GM12878 (cell line): Measurements from ENCODE around the gene KTN1. TPM values are rescaled to one million over a fixed set of nuclear protein-coding genes. Genes with fewer than 3 reads are reported as not detected.

ENCODE experiments used
- ATAC-seq: fragments of 200-7000 bp; cut with Tn5 transposase; 3 replicates; pipeline ENCODE4 v1.9.1; 2020; ENCODE audit warnings: mild to moderate bottlenecking, moderate library complexity
- BruUV-seq: library from RNA; stranded (reverse); fragments of 400-500 nt; replicated peaks from 2 replicates; lab custom pipeline; 2021; lab: Mats Ljungman, UMichigan
- CTCF ChIA-PET: fragments of 300-600 bp; sonication (Branson Sonifier 250); formaldehyde crosslinking; extraction: SDS; loops from one replicate; lab custom pipeline; 2021; ENCODE audit warnings: inconsistent platforms; lab: Yijun Ruan, JAX
- POLR2A ChIA-PET: fragments of 350-600 bp; formaldehyde crosslinking; extraction: SDS; loops from one replicate; lab custom pipeline; 2021; ENCODE audit warnings: inconsistent platforms; lab: Charles Lee
- RAD21 ChIA-PET: fragments of 300-600 bp; sonication (Branson Sonifier 250); formaldehyde crosslinking; loops from one replicate; lab custom pipeline; 2023; ENCODE audit warnings: antibody characterized with exemption; ENCODE audit not compliant: unreplicated experiment; lab: Charles Lee
- SMC1A ChIA-PET: fragments of 300-600 bp; sonication (Branson Sonifier 250); formaldehyde crosslinking; loops from one replicate; lab custom pipeline; 2023; ENCODE audit not compliant: unreplicated experiment, uncharacterized antibody; lab: Charles Lee
- DNase-seq: peaks from one replicate; pipeline ENCODE4 v3.0.0-alpha.2; 2011; ENCODE audit warnings: low read depth, low spot score
- FAIRE-seq: peaks from 3 replicates; lab custom pipeline; 2011; peaks lifted over from hg19 to GRCh38; lab: Jason Lieb, UNC
- H2AFZ ChIP-seq: 2 replicates; pipeline ENCODE4 v1.6.0; 2011; ENCODE audit warnings: low read depth, low read length, control low read depth; ENCODE audit not compliant: control insufficient read depth
- H3K27ac ChIP-seq: 2 replicates; pipeline ENCODE4 v1.5.1; 2011; ENCODE audit warnings: control low read depth; ENCODE audit not compliant: control insufficient read depth, insufficient read depth
- H3K27me3 ChIP-seq, 2 experiments: replicated peaks in 1 of 2; 2 replicates each; pipeline versions ENCODE4 v1.6.0 to v1.6.1; 2011; ENCODE audit warnings: low read length in 1 of 2; ENCODE audit not compliant: control insufficient read depth in 2 of 2, insufficient read depth in 2 of 2
- H3K36me3 ChIP-seq, 2 experiments: 2 replicates each; pipeline ENCODE4 v1.5.1; 2011; ENCODE audit warnings: low read length in 1 of 2; ENCODE audit not compliant: control insufficient read depth in 2 of 2, insufficient read depth in 2 of 2
- H3K4me1 ChIP-seq: 2 replicates; pipeline ENCODE4 v1.6.1; 2011; ENCODE audit warnings: mild to moderate bottlenecking, low read length, moderate library complexity, mixed read lengths; ENCODE audit not compliant: control insufficient read depth, insufficient read depth
- H3K4me2 ChIP-seq: 2 replicates; pipeline ENCODE4 v1.6.0; 2011; ENCODE audit warnings: control low read depth; ENCODE audit not compliant: control insufficient read depth, insufficient read depth
- H3K4me3 ChIP-seq: fragments of 200-600 bp; sonication (generic); 2 replicates; pipeline ENCODE4 v1.5.1; 2016
- H3K79me2 ChIP-seq: 2 replicates; pipeline ENCODE4 v1.6.0; 2011; ENCODE audit warnings: low read length; ENCODE audit not compliant: control insufficient read depth, insufficient read depth
- H3K9ac ChIP-seq: 2 replicates; pipeline ENCODE4 v1.8.0; 2011; ENCODE audit warnings: low read length, control low read depth, mixed read lengths; ENCODE audit not compliant: control insufficient read depth, insufficient read depth
- H3K9me3 ChIP-seq: replicated peaks from 3 replicates; pipeline ENCODE4 v1.5.1; 2011; ENCODE audit warnings: mild to moderate bottlenecking, low read length; ENCODE audit not compliant: control insufficient read depth, insufficient read depth
- H4K20me1 ChIP-seq: 2 replicates; pipeline ENCODE4 v1.6.0; 2011; ENCODE audit not compliant: control insufficient read depth, insufficient read depth
- BCL11A ChIP-seq: IDR thresholded peaks from 2 replicates; pipeline ENCODE4 v1.6.1; 2011; ENCODE audit warnings: low read depth, low read length
- BMI1 ChIP-seq: fragments of 450-650 bp; IDR thresholded peaks from 2 replicates; pipeline ENCODE4 v1.6.1; 2016; ENCODE audit warnings: mild to moderate bottlenecking, moderate library complexity, borderline replicate concordance
- CHD1 ChIP-seq: IDR thresholded peaks from 2 replicates; pipeline ENCODE4 v1.6.1; 2012; ENCODE audit warnings: low read depth, low read length, improper control_type of control experiment
- EZH2 ChIP-seq: IDR thresholded peaks from 2 replicates; pipeline ENCODE4 v1.6.1; 2012; ENCODE audit warnings: low read depth, mild to moderate bottlenecking, control low read depth, inconsistent platforms, low read length, borderline replicate concordance; ENCODE audit not compliant: control insufficient read depth
- NFIC ChIP-seq: IDR thresholded peaks from 2 replicates; pipeline ENCODE4 v1.6.1; 2012; ENCODE audit warnings: low read depth, mild to moderate bottlenecking, inconsistent platforms, low read length, moderate library complexity
- NFYA ChIP-seq: IDR thresholded peaks from 2 replicates; pipeline ENCODE4 v1.6.1; 2011; ENCODE audit warnings: low read depth, mild to moderate bottlenecking, low read length, improper control_type of control experiment, borderline replicate concordance
- POLR2AphosphoS2 ChIP-seq: IDR thresholded peaks from 2 replicates; pipeline ENCODE4 v1.6.1; 2011; ENCODE audit warnings: low read depth, mild to moderate bottlenecking, low read length, improper control_type of control experiment, moderate library complexity
- PRDM15 ChIP-seq: fragments of 450-650 bp; formaldehyde crosslinking; IDR thresholded peaks from 2 replicates; pipeline ENCODE4 v1.4.0; 2020; ENCODE audit warnings: mild to moderate bottlenecking, moderate library complexity
- RAD21 ChIP-seq: IDR thresholded peaks from 2 replicates; pipeline ENCODE4 v1.6.1; 2011; ENCODE audit warnings: mild to moderate bottlenecking, low read depth, low read length, moderate library complexity; ENCODE audit not compliant: insufficient read depth
- RUNX3 ChIP-seq: IDR thresholded peaks from 2 replicates; pipeline ENCODE4 v1.6.1; 2012; ENCODE audit warnings: low read length, inconsistent platforms
- SMARCA5 ChIP-seq: fragments of 450-650 bp; IDR thresholded peaks from 2 replicates; pipeline ENCODE4 v1.6.1; 2017; ENCODE audit warnings: mild to moderate bottlenecking
- USF1 ChIP-seq: IDR thresholded peaks from 2 replicates; pipeline ENCODE4 v1.6.1; 2011; ENCODE audit warnings: borderline replicate concordance, low read depth, mild to moderate bottlenecking, moderate library complexity, mixed read lengths, low read length; ENCODE audit not compliant: insufficient read depth; ENCODE audit errors: extremely low read length
- in situ Hi-C: fragments of 300-500 bp; cut with MboI; formaldehyde crosslinking; loops from 9 replicates; pipeline ENCODE4 v1.14.3; 2018; ENCODE audit warnings: mixed read lengths
- intact Hi-C: fragments of 100-400 bp; cut with micrococcal nuclease; formaldehyde crosslinking; loops from one replicate; pipeline ENCODE4 v1.14.2; 2022; ENCODE audit not compliant: unreplicated experiment
- polyA plus RNA-seq, 11 experiments: library from polyadenylated mRNA; depleted of rRNA in 4 of 11; unstranded in 6 of 11; stranded (reverse) in 5 of 11; fragments of >200 nt; fragmentation: Nextera tagmentation in 4 of 11; fragmentation: Illumina TruSeq in 1 of 11; extraction: Ambion mirVana in 4 of 11; extraction: Trizol in 1 of 11; gene quantifications; 1 replicate in 1 of 11; 2 replicates in 10 of 11; pipeline versions ENCODE4 v1.2.1 to v1.2.3, GENCODE V29; 2011 to 2016; ENCODE audit warnings: inconsistent platforms in 2 of 11, missing spikeins in 2 of 11, low read depth in 1 of 11
- total RNA-seq, 4 experiments: library from RNA; depleted of rRNA in 3 of 4; stranded (reverse); fragments of >200 nt in 3 of 4; fragmentation: Illumina TruSeq in 1 of 4; extraction: Trizol in 1 of 4; gene quantifications; 2 replicates each; pipeline versions ENCODE4 v1.2.1 to v1.2.3, GENCODE V29; 2013 to 2021

KTN1 gene
- total and polyA plus RNA-seq, 10 of the 15 experiments (the other 5 are each of a cell fraction or from before 2014, with no cell fraction given) = 50.6 to 154 (median 84.2) TPM

- no peak for DNase-seq
- Histone ChIP-seq H3K36me3 (no peaks in the 10 kb centered on the region), H3K27ac (no peak overlapping the region), H3K79me2 (no peaks in the 10 kb centered on the region), H3K27me3 (no peaks in the 10 kb centered on the region), H4K20me1 (no peaks in the 10 kb centered on the region), H3K4me2 (peak overlapping the region; percentile 47), H3K4me3 (0 out of 2 replicates have a peak overlapping the region, but pooled peaks have one; percentile 1), H3K4me1 (peaks cover 21% of the 10 kb centered on the region), H3K9ac (no peak overlapping the region), H2AFZ (no peak overlapping the region), H3K9me3 (no peaks in the 10 kb centered on the region)
- TF ChIP-seq USF1 (no peak), BMI1 (no peak), NFIC (no peak), BCL11A (no peak), EZH2 (no peak), NFYA (no peak), RAD21 (no peak), SMARCA5 (no peak), RUNX3 (no peak), PRDM15 (CRISPR knock-in tag) (no peak), POLR2AphosphoS2 (no peak), CHD1 (no peak)
- ATAC-seq = peak; percentile 22; the same call in 2 of the 3 replicates
- ChIA-PET SMC1A (no interaction called here), POLR2A (no interaction called here), CTCF (interaction anchor here (1.4 to 1.6 kb wide), 2 partner anchors 10 to 256 kb away, joined by 4 to 8 read pairs; no protein-coding TSS in a partner anchor), RAD21 (interaction anchor here (2.0 kb wide), 1 partner anchor 26 kb away, joined by 5 read pairs; no protein-coding TSS in a partner anchor)
- intact Hi-C loops (no loop called here), in situ Hi-C loops (no loop called here)
- no TSS peak for BruUV-seq
- peak; percentile 56 for FAIRE-seq
Measured at GRCh38 chr14:55691659-55692058, 111.7 kb downstream of the KTN1 start.
